EL (cell line): ENCODE results near the gene DHRS7B.
"Not testable (repeated sequence)": the region's sequence is repeated elsewhere in the genome, so short reads cannot be mapped to it uniquely, and the experiment has no call there.

ENCODE experiments used
- DNase-seq: peaks from one replicate; pipeline ENCODE4 v3.0.0-alpha.2; 2016

Gene DHRS7B

GRCh38 chr17:21113049-21113690 is 13.6 kb upstream of the DHRS7B start:
- no peak for DNase-seq

DNA sequence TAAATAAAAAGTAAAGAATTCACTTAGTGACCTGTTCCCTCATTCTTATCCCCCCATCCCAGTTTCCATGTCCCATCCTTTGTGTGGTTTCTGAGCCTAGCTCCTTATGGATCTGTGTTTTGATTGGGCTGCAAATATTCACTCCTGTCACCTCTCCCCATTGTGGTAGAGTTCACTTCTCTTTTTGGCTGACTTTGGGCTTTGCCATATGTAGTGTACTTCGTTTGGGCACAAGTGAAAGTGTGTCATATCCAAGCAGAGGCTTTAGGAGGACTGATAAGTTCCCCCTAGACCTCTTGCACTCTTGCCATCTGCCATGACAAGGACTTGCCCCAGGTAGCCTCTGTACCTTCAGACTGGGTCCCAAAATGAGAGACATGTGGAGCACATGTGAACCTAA is 13.0 kb upstream of the DHRS7B start:
- DNase-seq, result no peak

- DNase-seq, result not testable (repeated sequence)
Observed at GRCh38 chr17:21114791-21115190, 12.0 kb upstream of the DHRS7B start.

DNA sequence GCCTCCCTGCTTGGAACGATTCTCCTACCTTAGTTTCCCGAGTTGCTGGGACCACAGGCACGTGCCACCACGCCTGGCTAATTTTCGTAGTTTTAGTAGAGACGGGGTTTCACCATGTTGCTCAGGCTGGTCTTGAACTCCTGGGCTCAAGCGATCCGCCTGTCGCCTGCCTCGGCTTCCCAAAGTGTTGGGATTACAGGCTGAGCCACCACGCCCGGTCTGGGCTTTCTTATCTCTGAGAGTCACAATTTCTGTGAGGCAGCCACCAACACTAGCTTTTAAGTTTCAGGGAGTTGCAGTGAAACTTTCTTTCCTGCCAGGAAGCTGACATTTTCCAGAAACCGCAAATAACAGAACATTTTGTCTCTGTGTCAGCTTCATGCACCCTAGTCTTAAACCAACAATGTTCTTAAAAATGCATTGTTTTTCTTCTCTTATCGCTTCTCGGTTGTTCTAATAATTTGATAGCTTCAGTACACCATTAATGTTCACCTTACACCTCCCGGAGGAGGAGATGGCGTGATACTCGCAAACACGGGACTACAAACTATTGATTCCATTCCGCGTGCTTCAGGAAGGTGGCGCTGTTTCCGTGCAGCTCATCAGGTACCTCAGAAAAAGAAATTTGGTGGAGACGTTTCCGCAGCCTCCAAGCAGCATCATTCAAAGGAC is 7.4 kb upstream of the DHRS7B start:
- DNase-seq, result peak; percentile 71

DNA sequence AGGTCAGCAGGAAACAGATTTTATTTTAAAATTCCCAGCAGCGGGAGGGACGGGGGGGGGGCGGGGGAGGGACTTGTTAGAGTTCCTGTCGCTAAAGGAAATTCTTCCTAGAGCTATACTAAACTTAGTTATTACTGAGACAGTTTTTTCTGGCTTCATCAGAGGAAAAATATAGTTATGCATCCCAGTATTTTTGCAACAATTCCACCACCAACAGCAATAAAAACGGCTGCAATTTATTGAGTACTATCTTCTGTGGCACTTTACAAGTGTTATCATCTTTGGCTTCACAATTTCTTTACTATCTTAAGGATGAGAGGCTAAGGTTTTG is 6.9 kb upstream of the DHRS7B start:
- no peak for DNase-seq

- DNase-seq, result no peak
Observed at GRCh38 chr17:21124086-21124485, 2.7 kb upstream of the DHRS7B start.

DNA sequence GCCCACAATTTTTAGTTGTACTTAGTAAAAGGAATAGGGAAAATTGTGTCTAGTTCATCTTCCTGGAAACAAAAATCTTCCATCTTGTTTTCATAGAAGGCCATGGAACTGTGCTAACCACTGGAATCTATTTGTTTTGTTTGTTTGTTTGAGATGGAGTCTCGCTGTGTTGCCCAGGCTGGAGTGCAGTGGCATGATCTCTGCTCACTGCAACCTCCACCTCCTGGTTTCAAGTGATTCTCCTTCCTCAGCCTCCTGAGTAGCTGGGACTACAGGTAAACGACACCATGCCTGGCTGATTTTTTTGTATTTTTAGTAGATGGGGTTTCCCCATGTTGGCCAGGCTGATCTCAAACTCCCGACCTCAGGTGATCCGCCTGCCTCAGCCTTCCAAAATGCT is 2.2 kb upstream of the DHRS7B start:
- DNase-seq, result not testable (repeated sequence)

DNA sequence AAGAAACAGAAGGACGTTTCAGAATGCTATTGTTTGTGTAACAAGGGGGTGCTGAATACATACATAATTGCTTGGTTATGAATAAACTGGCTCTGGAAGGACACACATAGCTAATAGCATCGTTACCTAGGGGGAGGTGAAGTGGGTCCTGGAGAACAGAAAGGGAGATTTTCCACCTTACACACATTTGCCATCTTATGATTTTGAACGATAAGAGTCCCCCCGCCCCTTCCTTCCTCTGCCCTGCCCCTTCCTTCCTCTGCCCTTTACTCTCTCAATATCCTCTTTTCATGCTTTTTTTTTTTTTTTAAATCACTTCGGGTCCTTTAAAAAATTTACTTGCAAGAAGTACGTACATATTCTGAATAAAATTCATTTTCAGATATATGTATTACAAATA is 902 bp upstream of the DHRS7B start:
- no peak for DNase-seq

DNA sequence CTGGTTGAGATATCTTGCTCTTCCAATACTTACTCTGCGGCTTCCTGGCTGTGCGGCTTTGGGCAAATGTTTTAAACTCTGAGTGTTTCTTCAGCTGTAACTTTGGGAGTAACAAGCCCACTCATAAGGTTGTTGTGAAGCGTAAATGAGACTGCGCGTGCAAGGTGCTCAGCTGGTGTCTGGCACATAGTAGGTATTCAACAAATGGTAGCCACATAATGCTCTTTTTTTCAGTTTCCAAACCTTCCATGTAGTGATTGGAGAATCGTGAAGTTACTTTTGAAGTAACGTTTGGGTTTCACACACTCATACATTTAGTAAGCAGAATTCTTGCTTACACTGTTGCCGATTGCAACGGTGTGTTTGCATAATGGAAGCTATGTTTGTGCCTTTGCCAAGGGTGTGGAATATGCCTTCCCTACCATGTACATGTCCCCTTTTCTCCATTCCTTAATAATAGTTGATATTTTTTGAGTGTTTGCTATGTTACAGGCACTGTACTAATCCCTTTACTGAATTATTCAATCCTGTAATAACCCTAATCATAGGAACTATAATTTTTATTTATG is 829 bp downstream of the DHRS7B start:
- no peak for DNase-seq

- DNase-seq, result peak; percentile 50
Observed at GRCh38 chr17:21129023-21129681, 2.4 kb downstream of the DHRS7B start.

- no peak for DNase-seq
Observed at GRCh38 chr17:21131137-21131536, 4.4 kb downstream of the DHRS7B start.

- no peak for DNase-seq
Observed at GRCh38 chr17:21132428-21132827, 5.7 kb downstream of the DHRS7B start.

DNA sequence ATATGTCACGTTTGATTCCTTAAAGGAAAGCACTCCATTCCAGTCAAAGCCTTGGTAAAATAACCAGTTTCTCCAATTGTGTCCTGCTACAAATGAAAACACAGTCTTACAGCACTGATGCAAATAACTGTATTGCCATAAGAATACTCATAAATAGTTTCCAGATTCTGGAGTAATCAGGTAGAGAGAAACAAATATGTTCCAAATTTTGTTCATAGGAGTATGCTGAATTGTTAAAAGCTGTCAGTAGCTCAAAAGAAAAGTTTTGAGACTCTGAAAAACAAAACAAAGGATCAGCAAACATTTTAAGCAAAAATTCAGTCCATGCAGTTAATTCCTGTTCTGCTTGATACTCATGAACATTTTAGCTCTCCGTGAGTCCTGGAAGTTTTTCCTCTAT is 7.8 kb downstream of the DHRS7B start:
- DNase-seq, result no peak

GRCh38 chr17:21140911-21141310 is 14.1 kb downstream of the DHRS7B start:
- no peak for DNase-seq

DNA sequence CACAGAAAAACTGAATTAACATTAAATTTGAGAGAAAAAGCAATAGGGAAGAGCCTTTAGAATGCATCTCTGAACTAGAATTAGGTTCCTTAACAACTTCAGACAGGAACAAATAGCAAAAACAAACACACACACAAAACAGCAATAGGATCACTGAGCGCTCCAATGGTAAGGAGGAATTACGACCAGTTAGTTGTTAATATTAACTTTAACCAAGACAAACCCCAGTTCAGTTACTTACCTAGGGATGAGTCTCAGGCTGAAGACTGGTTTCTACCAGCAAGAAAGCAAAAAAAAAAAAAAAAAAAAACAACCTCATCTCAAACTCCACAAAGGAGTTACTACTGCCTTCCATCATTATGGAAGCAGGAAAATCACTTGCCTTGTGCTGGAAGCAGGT is 14.6 kb downstream of the DHRS7B start:
- no peak for DNase-seq

DNA sequence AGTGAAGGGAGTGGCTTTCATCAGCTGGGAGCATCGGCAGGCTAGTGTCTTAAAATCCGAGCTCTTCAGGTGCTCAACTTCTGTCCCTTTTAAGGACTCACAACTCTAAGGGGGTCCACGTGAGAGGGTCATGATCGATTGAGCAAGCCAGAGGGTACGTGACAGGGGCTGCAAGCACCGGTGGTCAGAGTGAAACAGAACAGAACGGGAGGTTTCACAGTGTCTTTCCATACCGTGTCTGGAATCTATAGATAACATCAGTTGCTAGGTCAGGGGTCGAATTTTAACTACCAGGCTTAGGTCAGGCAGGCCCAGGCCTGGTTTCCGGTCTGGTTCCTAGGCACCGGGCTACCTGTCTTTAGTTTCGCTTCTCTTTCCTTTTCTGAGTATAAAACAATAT is 15.3 kb downstream of the DHRS7B start:
- not testable (repeated sequence) for DNase-seq

- DNase-seq, result no peak
Observed at GRCh38 chr17:21143695-21144094, 16.9 kb downstream of the DHRS7B start.

- not testable (repeated sequence) for DNase-seq
Observed at GRCh38 chr17:21144299-21144698, 17.5 kb downstream of the DHRS7B start.

GRCh38 chr17:21146362-21147015 is 19.7 kb downstream of the DHRS7B start:
- no peak for DNase-seq

DNA sequence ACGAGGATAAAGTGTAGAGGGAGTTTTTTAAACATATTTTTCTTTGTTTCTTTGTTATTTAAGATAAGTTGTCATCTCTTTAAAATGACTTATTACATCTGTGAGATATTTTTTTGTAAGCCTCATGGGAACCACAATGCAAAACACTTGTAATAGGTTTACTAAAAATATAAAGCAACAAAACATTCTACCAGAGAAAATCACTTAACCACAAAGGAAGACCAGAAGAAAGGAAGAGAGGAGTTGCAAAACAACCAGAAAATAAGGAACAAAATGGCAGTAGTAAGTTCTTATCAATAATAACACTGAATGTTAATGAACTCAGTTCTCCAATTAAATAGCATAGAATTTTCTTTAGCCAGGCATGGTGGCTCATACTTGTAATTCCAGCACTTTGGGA is 22.9 kb downstream of the DHRS7B start:
- no peak for DNase-seq

DNA sequence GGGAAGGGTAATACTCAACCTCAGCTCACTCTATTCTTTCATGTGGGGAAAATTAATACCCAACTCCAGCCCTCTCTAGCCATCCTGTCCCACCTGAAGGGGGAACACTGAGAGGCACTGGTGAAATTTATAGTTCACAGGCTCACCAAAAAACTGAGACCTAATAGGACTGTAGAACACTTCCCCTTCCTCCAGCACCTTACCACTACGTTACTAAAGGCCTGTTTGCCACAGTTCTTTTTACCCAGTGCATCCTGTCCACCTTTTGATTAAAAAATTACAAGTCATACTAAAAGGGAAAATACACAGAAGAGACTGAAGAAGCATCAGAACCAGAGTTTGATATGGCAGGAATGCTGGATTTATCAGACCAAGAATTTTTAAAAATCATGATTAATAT is 26.0 kb downstream of the DHRS7B start:
- no peak for DNase-seq

DNA sequence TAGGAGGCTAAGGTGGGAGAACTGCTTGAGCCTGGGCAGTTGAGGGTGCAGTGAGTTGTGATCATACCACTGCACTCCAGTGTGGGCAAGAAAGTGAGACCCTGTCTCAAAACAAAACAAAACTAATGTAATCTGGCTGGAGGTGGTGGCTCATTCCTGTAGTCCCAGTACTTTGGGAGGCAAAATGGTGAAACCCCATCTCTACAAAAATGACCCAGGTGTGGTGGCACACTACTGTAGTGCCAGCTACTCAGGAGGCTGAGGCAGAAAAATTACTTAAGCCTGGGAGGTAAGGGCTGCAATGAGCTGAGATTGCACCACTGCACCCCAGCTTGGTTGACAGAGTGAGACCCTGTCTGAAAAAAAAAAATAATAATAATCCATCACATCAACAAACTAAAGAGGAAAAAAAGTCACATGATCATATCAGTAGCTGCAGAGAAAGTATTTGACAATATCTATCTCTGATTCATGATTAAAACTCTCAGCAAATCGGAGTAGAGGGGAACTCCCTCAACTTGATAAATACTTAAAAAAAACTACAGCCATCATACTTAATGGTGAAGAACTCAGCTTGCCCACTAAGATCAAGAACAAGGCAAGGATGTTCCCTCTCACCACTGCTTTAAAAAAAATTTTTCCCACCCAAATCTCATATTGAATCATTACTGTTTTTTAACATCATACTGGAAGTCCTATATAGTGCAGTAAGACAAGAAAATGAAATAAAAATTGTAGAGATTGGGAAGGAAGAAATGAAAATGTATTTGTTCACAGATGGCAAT is 31.0 kb downstream of the DHRS7B start:
- no peak for DNase-seq

GRCh38 chr17:21160401-21160800 is 33.6 kb downstream of the DHRS7B start:
- no peak for DNase-seq
